Endothelial cell of umbilical vein (primary cell): ENCODE data around the gene CYP27C1. TPM values are rescaled to one million over a fixed set of nuclear protein-coding genes. Genes with fewer than 3 reads are reported as not detected.

ENCODE experiments used
- BruUV-seq: library from RNA; stranded (reverse); fragments of 400-500 nt; replicated peaks from 2 replicates; lab custom pipeline; 2021; lab: Mats Ljungman, UMichigan
- CTCF ChIA-PET: fragments of 300-600, 350-600 bp; sonication (Branson Sonifier 250); formaldehyde crosslinking; loops from one replicate; lab custom pipeline; 2021; ENCODE audit warnings: antibody characterized with exemption, inconsistent platforms; lab: Charles Lee
- POLR2A ChIA-PET: fragments of 300-600, 350-600 bp; sonication (Branson Sonifier 250); formaldehyde crosslinking; loops from one replicate; lab custom pipeline; 2021; ENCODE audit warnings: antibody characterized with exemption, inconsistent platforms; lab: Charles Lee
- DNase-seq: peaks from one replicate; pipeline ENCODE4 v3.0.0-alpha.2; 2011; ENCODE audit warnings: low read depth, low spot score
- FAIRE-seq: peaks from 2 replicates; lab custom pipeline; 2011; peaks lifted over from hg19 to GRCh38; lab: Jason Lieb, UNC
- H2AFZ ChIP-seq: 2 replicates; pipeline ENCODE4 v1.6.0; 2012; ENCODE audit warnings: low read depth, low read length, control low read depth, inconsistent platforms
- H3K27ac ChIP-seq: 2 replicates; pipeline ENCODE4 v1.5.1; 2011; ENCODE audit warnings: low read depth, mild to moderate bottlenecking, control low read depth, low read length, moderate library complexity; ENCODE audit not compliant: insufficient read depth
- H3K27me3 ChIP-seq, 2 experiments: 2 replicates each; pipeline versions ENCODE4 v1.6.0 to v1.6.1; 2011; ENCODE audit warnings: low read length in 2 of 2, mixed read lengths in 1 of 2; ENCODE audit not compliant: control insufficient read depth in 2 of 2, insufficient read depth in 2 of 2
- H3K36me3 ChIP-seq, 2 experiments: 2 replicates in 1 of 2; 3 replicates in 1 of 2; pipeline ENCODE4 v1.5.1; 2011; ENCODE audit warnings: low read length in 2 of 2, mild to moderate bottlenecking in 1 of 2, moderate library complexity in 1 of 2; ENCODE audit not compliant: control insufficient read depth in 2 of 2, insufficient read depth in 2 of 2; ENCODE audit errors: extremely low read depth in 1 of 2
- H3K4me1 ChIP-seq: 3 replicates; pipeline ENCODE4 v1.5.1; 2011; ENCODE audit warnings: mild to moderate bottlenecking, low read length; ENCODE audit not compliant: control insufficient read depth, insufficient read depth; ENCODE audit errors: extremely low read depth
- H3K4me2 ChIP-seq: 2 replicates; pipeline ENCODE4 v1.6.1; 2011; ENCODE audit warnings: low read length, control low read depth, mixed read lengths; ENCODE audit not compliant: insufficient read depth
- H3K4me3 ChIP-seq, 3 experiments: fragments of 200-600 bp in 1 of 3; sonication (generic), shearing (Covaris generic) in 1 of 3; replicated peaks in 1 of 3; 2 replicates each; pipeline ENCODE4 v1.5.1; 2011 to 2016; ENCODE audit warnings: control low read depth in 3 of 3, low read length in 3 of 3, mild to moderate bottlenecking in 2 of 3, inconsistent platforms in 1 of 3, low read depth in 1 of 3, moderate library complexity in 1 of 3; ENCODE audit not compliant: insufficient read depth in 1 of 3
- H3K79me2 ChIP-seq: 2 replicates; pipeline ENCODE4 v1.6.0; 2012; ENCODE audit warnings: low read length, inconsistent platforms; ENCODE audit not compliant: control insufficient read depth, insufficient read depth
- H3K9ac ChIP-seq: replicated peaks from 2 replicates; pipeline ENCODE3; 2011; ENCODE audit warnings: low read length, control low read depth; ENCODE audit not compliant: insufficient read depth; ENCODE audit errors: extremely low read depth
- H3K9me1 ChIP-seq: replicated peaks from 3 replicates; pipeline ENCODE4 v1.6.0; 2011; ENCODE audit warnings: mild to moderate bottlenecking, low read length; ENCODE audit not compliant: control insufficient read depth, insufficient read depth; ENCODE audit errors: extremely low read depth
- H3K9me3 ChIP-seq: replicated peaks from 2 replicates; pipeline ENCODE4 v1.5.1; 2012; ENCODE audit warnings: low read length, inconsistent platforms; ENCODE audit not compliant: control insufficient read depth, insufficient read depth
- H4K20me1 ChIP-seq: replicated peaks from 2 replicates; pipeline ENCODE3; 2011; ENCODE audit warnings: mild to moderate bottlenecking, low read length; ENCODE audit not compliant: control insufficient read depth, insufficient read depth; ENCODE audit errors: extremely low read depth
- GATA2 ChIP-seq: IDR thresholded peaks from 2 replicates; pipeline ENCODE4 v1.7.0; 2011; ENCODE audit warnings: low read depth, mild to moderate bottlenecking, moderate library complexity, mixed read lengths, low read length; ENCODE audit not compliant: insufficient read length, insufficient read depth
- JUN ChIP-seq: IDR thresholded peaks from 2 replicates; pipeline ENCODE4 v1.6.1; 2011; ENCODE audit warnings: borderline replicate concordance, low read depth; ENCODE audit not compliant: insufficient read length, insufficient read depth
- MAX ChIP-seq: IDR thresholded peaks from 2 replicates; pipeline ENCODE4 v1.6.1; 2011; ENCODE audit not compliant: insufficient read depth, insufficient read length
- MYC ChIP-seq: IDR thresholded peaks from one replicate; pipeline ENCODE4 v1.6.1; 2011; ENCODE audit warnings: mild to moderate bottlenecking, low read depth, low read length
- POLR2A ChIP-seq: IDR thresholded peaks from 2 replicates; pipeline ENCODE4 v1.6.1; 2012; ENCODE audit warnings: low read depth, mild to moderate bottlenecking, control low read depth, low read length
- POLR2AphosphoS5 ChIP-seq: IDR thresholded peaks from 2 replicates; pipeline ENCODE4 v1.6.1; 2012; ENCODE audit warnings: low read depth, mild to moderate bottlenecking, control low read depth, low read length, moderate library complexity; ENCODE audit not compliant: insufficient read depth
- dilution Hi-C: fragments of 300-500 bp; cut with MboI; formaldehyde crosslinking; loops from one replicate; pipeline ENCODE4 v1.15.0; 2019; ENCODE audit warnings: low sequenced_read_pairs; ENCODE audit not compliant: extremely low pct_ligation_motif_present
- intact Hi-C: fragments of 100-400 bp; cut with micrococcal nuclease; formaldehyde crosslinking; loops from one replicate; pipeline ENCODE4 v1.10.0; 2022
- polyA plus RNA-seq, 4 experiments: library from polyadenylated mRNA; depleted of rRNA in 3 of 4; stranded (reverse) in 3 of 4; unstranded in 1 of 4; fragments of >200 nt; gene quantifications; 2 replicates each; pipeline versions ENCODE4 v1.2.1 to v1.2.3, GENCODE V29; 2011 to 2012; ENCODE audit warnings: missing spikeins in 1 of 4
- total RNA-seq: library from RNA; stranded (reverse); gene quantifications from 2 replicates; pipeline ENCODE4 v1.2.3, GENCODE V29; 2021
- TF ChIP-seq, protein P1 (sequence below), 2 donors: IDR thresholded peaks; 1 replicate in 1 of 2; 2 replicates in 1 of 2; pipeline ENCODE4 v1.5.1; 2011; ENCODE audit warnings: low read length in 2 of 2, mild to moderate bottlenecking in 2 of 2, moderate library complexity in 2 of 2, control low read depth in 1 of 2, inconsistent platforms in 1 of 2, low read depth in 1 of 2; ENCODE audit not compliant: insufficient read depth in 1 of 2; ENCODE audit errors: extremely low read depth in 1 of 2

Gene CYP27C1
- total and polyA plus RNA-seq, 2 donors (not counting 3 experiments of a cell fraction or from before 2014, with no cell fraction given) = not detected

DNA sequence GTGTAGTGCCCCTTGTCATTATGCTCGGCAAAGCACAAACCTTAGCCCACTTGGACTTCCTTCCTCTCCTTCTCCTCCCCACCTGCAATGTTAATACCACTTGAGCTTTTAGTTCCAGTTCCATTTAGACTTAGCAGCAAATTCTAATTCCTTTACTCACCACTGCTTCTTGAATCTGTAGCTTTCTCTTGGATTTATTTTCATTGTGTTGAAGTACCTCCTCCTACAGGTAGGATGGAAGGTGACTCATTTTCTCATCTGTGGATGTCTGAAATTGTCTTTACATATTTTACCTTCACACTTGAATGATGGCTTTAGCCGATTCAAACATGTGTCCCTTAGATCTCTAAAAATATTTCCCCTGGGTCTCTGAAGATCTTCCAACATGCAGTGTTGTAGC is 80.3 kb downstream of the CYP27C1 start:
- no peak overlapping the region for H3K27ac ChIP-seq
- H4K20me1 ChIP-seq = no peaks in the 10 kb centered on the region
- FAIRE-seq (no peak), DNase-seq (no peak)
- dilution Hi-C loops (no loop called here), intact Hi-C loops (no loop called here)
- no peak overlapping the region for H3K4me2 ChIP-seq
- no peaks in the 10 kb centered on the region for H3K9me3 ChIP-seq
- no peak overlapping the region for H3K9ac ChIP-seq
- no peak for TF ChIP-seq MAX
- no peak for TF ChIP-seq MYC
- no peak for TF ChIP-seq POLR2A
- TF ChIP-seq, protein P1, sequence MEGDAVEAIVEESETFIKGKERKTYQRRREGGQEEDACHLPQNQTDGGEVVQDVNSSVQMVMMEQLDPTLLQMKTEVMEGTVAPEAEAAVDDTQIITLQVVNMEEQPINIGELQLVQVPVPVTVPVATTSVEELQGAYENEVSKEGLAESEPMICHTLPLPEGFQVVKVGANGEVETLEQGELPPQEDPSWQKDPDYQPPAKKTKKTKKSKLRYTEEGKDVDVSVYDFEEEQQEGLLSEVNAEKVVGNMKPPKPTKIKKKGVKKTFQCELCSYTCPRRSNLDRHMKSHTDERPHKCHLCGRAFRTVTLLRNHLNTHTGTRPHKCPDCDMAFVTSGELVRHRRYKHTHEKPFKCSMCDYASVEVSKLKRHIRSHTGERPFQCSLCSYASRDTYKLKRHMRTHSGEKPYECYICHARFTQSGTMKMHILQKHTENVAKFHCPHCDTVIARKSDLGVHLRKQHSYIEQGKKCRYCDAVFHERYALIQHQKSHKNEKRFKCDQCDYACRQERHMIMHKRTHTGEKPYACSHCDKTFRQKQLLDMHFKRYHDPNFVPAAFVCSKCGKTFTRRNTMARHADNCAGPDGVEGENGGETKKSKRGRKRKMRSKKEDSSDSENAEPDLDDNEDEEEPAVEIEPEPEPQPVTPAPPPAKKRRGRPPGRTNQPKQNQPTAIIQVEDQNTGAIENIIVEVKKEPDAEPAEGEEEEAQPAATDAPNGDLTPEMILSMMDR (IDR thresholded peaks at IDR 0.05; ENCODE audit: extremely low read depth in 1 of 2, insufficient read depth in 1 of 2, low read depth in 1 of 2, low read length in 2 of 2) = no peak
- TF ChIP-seq JUN = no peak
- TF ChIP-seq POLR2AphosphoS5 = no peak
- H3K79me2 ChIP-seq = no peaks in the 10 kb centered on the region
- no TSS peak for BruUV-seq
- H3K27me3 ChIP-seq = peaks cover 0 to 7% of the 10 kb centered on the region in 2 experiments
- no peaks in the 10 kb centered on the region for H3K9me1 ChIP-seq
- no peak overlapping the region for H2AFZ ChIP-seq
- H3K4me1 ChIP-seq = peaks cover 13% of the 10 kb centered on the region
- H3K4me3 ChIP-seq = no peak overlapping the region
- no peaks in the 10 kb centered on the region for H3K36me3 ChIP-seq
- ChIA-PET POLR2A (no interaction called here), CTCF (interaction anchor here (0.8 to 1.8 kb wide), 4 partner anchors 9 to 72 kb away, joined by 3 to 4 read pairs (median 4); no protein-coding TSS in a partner anchor)

- DNase-seq = no peak
- no peak for TF ChIP-seq GATA2
- no peak for TF ChIP-seq MAX
- Histone ChIP-seq H3K9me1 (no peaks in the 10 kb centered on the region), H3K79me2 (no peaks in the 10 kb centered on the region), H3K9ac (no peak overlapping the region), H3K4me2 (no peak overlapping the region), H4K20me1 (no peaks in the 10 kb centered on the region), H3K27me3 (peaks cover 0 to 10% of the 10 kb centered on the region in 2 experiments), H2AFZ (no peak overlapping the region), H3K9me3 (no peaks in the 10 kb centered on the region), H3K4me3 (no peak overlapping the region), H3K36me3 (no peaks in the 10 kb centered on the region), H3K27ac (no peak overlapping the region), H3K4me1 (no peaks in the 10 kb centered on the region)
- dilution Hi-C loops (no loop called here), intact Hi-C loops (no loop called here)
- no TSS peak for BruUV-seq
- no peak for FAIRE-seq
- ChIA-PET POLR2A (no interaction called here), CTCF (interaction anchor here (1.1 kb wide), 1 partner anchor 35 kb away, joined by 3 read pairs; no protein-coding TSS in a partner anchor)
Observed at GRCh38 chr2:127138281-127138680, 81.8 kb downstream of the CYP27C1 start.
